ENCODE data around the gene TGFBR3L. TPM values are rescaled to one million over a fixed set of nuclear protein-coding genes. Genes with fewer than 3 reads are reported as not detected.

The TGFBR3L gene
- total and polyA plus RNA-seq, 2 of the 13 experiments (the other 11 are each of a cell fraction or from before 2014, with no cell fraction given), result 0.20 to 1.0 TPM

- no peak for TF ChIP-seq FOXP4 (CRISPR knock-in tag; IDR thresholded peaks at IDR 0.05)
- TF ChIP-seq ZNF609 (CRISPR knock-in tag; IDR thresholded peaks at IDR 0.05; ENCODE audit: borderline replicate concordance), result no peak
- TF ChIP-seq NPAS2 (CRISPR knock-in tag; IDR thresholded peaks at IDR 0.05; ENCODE audit: borderline replicate concordance), result no peak
- TF ChIP-seq EED (CRISPR knock-in tag; IDR thresholded peaks at IDR 0.05), result no peak
- peak; percentile 46 for TF ChIP-seq ZNF18 (CRISPR knock-in tag; IDR thresholded peaks at IDR 0.05; ENCODE audit: insufficient replicate concordance)
- no peak for TF ChIP-seq ZNF343 (CRISPR knock-in tag; IDR thresholded peaks at IDR 0.05)
- TF ChIP-seq ZNF607 (CRISPR knock-in tag; IDR thresholded peaks at IDR 0.05; ENCODE audit: borderline replicate concordance), result no peak
- no peak; the same call in 1 of the 2 replicates for TF ChIP-seq ZNF331 (CRISPR knock-in tag; IDR thresholded peaks at IDR 0.05)
- TF ChIP-seq XRCC5 (optimal IDR thresholded peaks at IDR 0.05; ENCODE audit: low read length), result peak; percentile 9
- peak in 1 of 2 experiments; percentile 42; a peak in 1 of 4 replicates for TF ChIP-seq POLR2A (IDR thresholded peaks at IDR 0.05; ENCODE audit: insufficient read depth in 1 of 2, low read depth in 2 of 2, low read length in 2 of 2)
- no peak for TF ChIP-seq IRF1 (CRISPR knock-in tag; IDR thresholded peaks at IDR 0.05; ENCODE audit: low read depth)
- TF ChIP-seq MAFF (IDR thresholded peaks at IDR 0.05; ENCODE audit: low read depth, low read length), result no peak
- no peak for TF ChIP-seq CBX5 (CRISPR knock-in tag; IDR thresholded peaks at IDR 0.05; ENCODE audit: borderline replicate concordance)
- TF ChIP-seq KLF12 (CRISPR knock-in tag; IDR thresholded peaks at IDR 0.05; ENCODE audit: borderline replicate concordance), result 0 out of 2 replicates have a peak, but pooled peaks have one; percentile 52
- TF ChIP-seq TGIF2 (CRISPR knock-in tag; IDR thresholded peaks at IDR 0.05), result no peak
- TF ChIP-seq ZNF160 (CRISPR knock-in tag; IDR thresholded peaks at IDR 0.05), result no peak
- no peak for TF ChIP-seq IRF9 (CRISPR knock-in tag; IDR thresholded peaks at IDR 0.05; ENCODE audit: borderline replicate concordance)
- TF ChIP-seq SP5 (CRISPR knock-in tag; IDR thresholded peaks at IDR 0.05; ENCODE audit: borderline replicate concordance, low read depth), result peak; percentile 25; the same call in 1 of the 2 replicates
- peak; percentile 66 for TF ChIP-seq SAP130 (CRISPR knock-in tag; IDR thresholded peaks at IDR 0.05; ENCODE audit: low read depth)
These were observed 43.8 kb upstream of the TGFBR3L start (continued) for GRCh38 chr19:7870571-7871436.

Data from HepG2 (cell line).